Neuronal stem cell (in vitro differentiated cells): ENCODE measurements around the gene PLEKHH2.

Source experiments
- DNase-seq: peaks from one replicate; pipeline ENCODE4 v3.0.0-alpha.2; 2013; ENCODE audit warnings: low spot score
- H2AFZ ChIP-seq: one replicate; pipeline ENCODE4 v1.6.1; 2013; ENCODE audit warnings: mild to moderate bottlenecking, low read length, inconsistent platforms
- H2AK5ac ChIP-seq: 2 replicates; pipeline ENCODE4 v1.6.1; 2013; ENCODE audit warnings: low read depth, mild to moderate bottlenecking, inconsistent platforms, low read length, moderate library complexity, mixed read lengths
- H2BK120ac ChIP-seq: 2 replicates; pipeline ENCODE4 v1.6.1; 2013; ENCODE audit warnings: low read depth, mild to moderate bottlenecking, inconsistent platforms, low read length, moderate library complexity, mixed read lengths
- H2BK12ac ChIP-seq: one replicate; pipeline ENCODE4 v1.6.1; 2013; ENCODE audit warnings: low read length, inconsistent platforms
- H2BK15ac ChIP-seq: 2 replicates; pipeline ENCODE4 v1.6.1; 2013; ENCODE audit warnings: mild to moderate bottlenecking, low read length, inconsistent platforms, mixed read lengths
- H2BK5ac ChIP-seq: one replicate; pipeline ENCODE4 v1.6.1; 2013; ENCODE audit warnings: inconsistent platforms, mild to moderate bottlenecking, low read length, moderate library complexity
- H3K14ac ChIP-seq: one replicate; pipeline ENCODE4 v1.6.1; 2013; ENCODE audit warnings: low read length, inconsistent platforms
- H3K18ac ChIP-seq: 2 replicates; pipeline ENCODE4 v1.6.1; 2013; ENCODE audit warnings: low read length, inconsistent platforms
- H3K23ac ChIP-seq: 2 replicates; pipeline ENCODE4 v1.6.1; 2013; ENCODE audit warnings: low read depth, mild to moderate bottlenecking, mixed read lengths, low read length, inconsistent platforms; ENCODE audit not compliant: poor library complexity
- H3K27ac ChIP-seq: replicated peaks from 3 replicates; pipeline ENCODE4 v1.5.1; 2013; ENCODE audit warnings: low read length, inconsistent platforms
- H3K27me3 ChIP-seq, 3 experiments: 2 replicates each; pipeline ENCODE4 v1.6.1; 2013; ENCODE audit warnings: low read length in 3 of 3, mild to moderate bottlenecking in 2 of 3, inconsistent platforms in 1 of 3, low read depth in 1 of 3, mixed read lengths in 1 of 3, moderate library complexity in 1 of 3; ENCODE audit not compliant: control insufficient read depth in 3 of 3, insufficient read depth in 3 of 3
- H3K36me3 ChIP-seq, 2 donors: replicated peaks in 1 of 2; 2 replicates each; pipeline ENCODE4 v1.6.1; 2013; ENCODE audit warnings: low read length in 2 of 2; ENCODE audit not compliant: control insufficient read depth in 2 of 2, insufficient read depth in 2 of 2
- H3K4ac ChIP-seq: 2 replicates; pipeline ENCODE4 v1.6.1; 2013; ENCODE audit warnings: inconsistent platforms, mild to moderate bottlenecking, low read length, moderate library complexity
- H3K4me1 ChIP-seq, 2 donors: 1 replicate in 1 of 2; 2 replicates in 1 of 2; pipeline ENCODE4 v1.6.1; 2013; ENCODE audit warnings: low read length in 2 of 2, low read depth in 1 of 2; ENCODE audit not compliant: control insufficient read depth in 2 of 2, insufficient read depth in 1 of 2
- H3K4me2 ChIP-seq: one replicate; pipeline ENCODE4 v1.6.1; 2013; ENCODE audit warnings: mild to moderate bottlenecking, low read length, inconsistent platforms; ENCODE audit not compliant: insufficient read depth, poor library complexity, severe bottlenecking
- H3K4me3 ChIP-seq, 2 donors: 2 replicates each; pipeline ENCODE4 v1.5.1; 2013; ENCODE audit warnings: low read length in 2 of 2, mild to moderate bottlenecking in 2 of 2, inconsistent platforms in 1 of 2, moderate library complexity in 1 of 2
- H3K79me1 ChIP-seq: one replicate; pipeline ENCODE4 v1.6.1; 2013; ENCODE audit warnings: low read depth, mild to moderate bottlenecking, inconsistent platforms, low read length, moderate library complexity
- H3K9ac ChIP-seq: one replicate; pipeline ENCODE4 v1.6.1; 2013; ENCODE audit warnings: mild to moderate bottlenecking, low read depth, low read length, inconsistent platforms; ENCODE audit not compliant: poor library complexity
- H3K9me3 ChIP-seq, 2 donors: replicated peaks in 1 of 2; 2 replicates each; pipeline versions ENCODE3 to v1.6.1; 2013; ENCODE audit warnings: low read length in 2 of 2, mild to moderate bottlenecking in 2 of 2, inconsistent platforms in 1 of 2, low read depth in 1 of 2, mixed read lengths in 1 of 2, moderate library complexity in 1 of 2; ENCODE audit not compliant: control insufficient read depth in 2 of 2, insufficient read depth in 1 of 2
- H4K8ac ChIP-seq: one replicate; pipeline ENCODE4 v1.6.1; 2013; ENCODE audit warnings: low read depth, mild to moderate bottlenecking, inconsistent platforms, low read length, moderate library complexity
- H4K91ac ChIP-seq: one replicate; pipeline ENCODE4 v1.6.1; 2013; ENCODE audit warnings: low read length, low read depth, mild to moderate bottlenecking, inconsistent platforms; ENCODE audit not compliant: poor library complexity
- WGBS, 2 donors: extraction: QIAGEN DNeasy Blood & Tissue Kit; methylation state at CpG; one replicate each; pipeline ENCODE4 v1.1.7; 2013; ENCODE audit warnings: missing lambda C conversion rate in 2 of 2, mixed read lengths in 1 of 2; ENCODE audit not compliant: insufficient read length in 2 of 2, insufficient replicate concordance in 1 of 2; ENCODE audit errors: extremely low coverage in 2 of 2; 5-methylcytosine and 5-hydroxymethylcytosine counted together

PLEKHH2 gene

DNA sequence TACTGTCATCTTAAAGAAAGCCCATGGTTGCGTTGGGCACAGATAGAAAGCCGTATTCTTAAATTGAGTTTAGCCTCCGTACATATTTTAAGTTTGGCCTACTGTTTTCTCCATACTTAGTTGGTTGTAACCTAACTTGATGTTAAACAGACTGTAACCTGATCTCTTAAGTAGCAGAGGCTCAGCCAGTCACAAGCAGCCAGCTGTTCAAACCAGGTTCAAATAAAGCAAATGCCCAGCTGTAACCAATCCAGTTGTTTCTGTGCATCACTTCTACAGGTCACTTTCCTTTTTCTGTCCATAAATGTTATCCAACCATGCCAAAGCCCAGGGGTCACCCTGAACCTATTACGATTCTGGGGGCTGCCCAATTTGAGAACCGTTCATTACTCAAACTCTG lies 31.2 kb upstream of the PLEKHH2 start:
- Histone ChIP-seq H3K4me2 (no peak overlapping the region), H4K91ac (no peak overlapping the region), H3K79me1 (no peaks in the 10 kb centered on the region), H4K8ac (no peak overlapping the region), H3K4ac (no peak overlapping the region), H3K18ac (no peak overlapping the region), H2AFZ (no peak overlapping the region), H3K27ac (no peak overlapping the region), H2BK15ac (no peak overlapping the region), H3K36me3 (no peaks in the 10 kb centered on the region), H3K4me3 (no peak overlapping the region), H2BK12ac (no peak overlapping the region), H3K14ac (no peak overlapping the region), H3K23ac (no peak overlapping the region), H3K4me1 (peaks cover 0 to 2% of the 10 kb centered on the region in 2 donors), H3K9ac (no peak overlapping the region), H2BK120ac (no peak overlapping the region), H3K27me3 (no peaks in the 10 kb centered on the region), H2BK5ac (no peak overlapping the region), H2AK5ac (no peak overlapping the region), H3K9me3 (no peaks in the 10 kb centered on the region)
- DNase-seq: no peak
- no CpG with 5 or more reads among the region's 5 CpGs for WGBS, 2 donors

DNA sequence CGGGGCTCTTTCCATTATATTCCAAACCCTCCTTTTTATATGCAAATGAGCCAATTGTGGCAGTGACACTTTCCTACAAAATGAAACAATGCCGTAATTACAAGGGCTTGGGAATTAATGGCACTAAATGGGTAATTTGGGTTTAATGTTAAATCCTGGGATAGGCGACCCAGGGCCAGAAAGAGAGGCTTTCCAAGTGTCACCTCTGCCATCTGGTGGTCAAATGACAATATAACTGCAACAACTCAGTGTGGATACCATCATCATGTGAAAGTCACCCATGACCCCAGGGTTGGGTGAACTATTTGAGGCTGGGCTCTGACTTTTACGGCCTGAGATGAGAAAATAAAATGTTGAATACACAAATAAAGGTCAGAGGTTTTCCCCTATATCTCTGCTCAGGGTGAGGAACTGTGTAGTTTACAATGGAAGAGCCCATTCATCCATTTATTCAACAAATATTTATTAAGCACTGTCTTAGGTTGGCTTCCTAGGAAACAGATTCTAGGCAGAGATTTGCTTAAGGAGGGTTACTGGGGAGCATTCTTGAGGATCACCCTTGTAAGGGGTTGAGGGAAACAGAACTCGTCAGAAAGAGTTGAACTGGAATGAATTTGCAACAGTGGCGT lies 27.7 kb upstream of the PLEKHH2 start:
- no peaks in the 10 kb centered on the region for H3K36me3 ChIP-seq
- DNase-seq: peak; percentile 56
- no peak overlapping the region for H3K18ac ChIP-seq

DNA sequence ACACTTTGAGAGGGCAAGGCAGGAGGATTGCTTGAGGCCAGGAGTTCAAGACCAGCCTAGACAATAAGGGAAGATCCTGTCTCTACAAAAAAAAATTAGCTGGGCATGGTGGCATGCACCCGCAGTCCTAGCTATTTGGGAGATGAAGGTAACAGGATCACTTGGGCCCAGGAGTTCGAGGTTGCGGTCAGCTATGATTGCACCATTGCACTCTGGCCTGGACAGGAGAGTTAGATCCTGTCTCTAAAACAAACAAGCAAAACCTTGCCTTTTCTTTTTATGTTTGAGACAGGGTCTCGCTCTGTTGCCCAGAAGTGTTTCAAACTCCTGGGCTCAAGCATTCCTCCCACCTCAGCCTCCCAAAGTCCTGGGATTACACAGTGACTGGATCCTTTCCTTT lies 26.7 kb upstream of the PLEKHH2 start:
- Histone ChIP-seq H3K27ac (no peak overlapping the region), H3K4ac (no peak overlapping the region), H2AFZ (no peak overlapping the region), H4K8ac (no peak overlapping the region), H2BK120ac (no peak overlapping the region), H3K4me2 (no peak overlapping the region), H3K23ac (no peak overlapping the region), H3K9me3 (no peaks in the 10 kb centered on the region), H2BK12ac (no peak overlapping the region), H3K18ac (no peak overlapping the region), H3K79me1 (no peaks in the 10 kb centered on the region), H3K4me1 (peaks cover 0 to 2% of the 10 kb centered on the region in 2 donors), H3K9ac (no peak overlapping the region), H2BK5ac (no peak overlapping the region), H4K91ac (no peak overlapping the region), H3K4me3 (no peak overlapping the region), H3K36me3 (no peaks in the 10 kb centered on the region), H3K14ac (no peak overlapping the region), H2AK5ac (no peak overlapping the region), H3K27me3 (no peaks in the 10 kb centered on the region), H2BK15ac (no peak overlapping the region)
- no CpG with 5 or more reads among the region's 4 CpGs for WGBS, 2 donors
- DNase-seq: no peak

More for the DNA sequence above, 27.7 kb upstream of the PLEKHH2 start:
- Histone ChIP-seq H3K79me1 (no peaks in the 10 kb centered on the region), H3K4ac (no peak overlapping the region), H3K9me3 (no peaks in the 10 kb centered on the region), H3K4me2 (no peak overlapping the region), H3K14ac (no peak overlapping the region), H3K4me3 (no peak overlapping the region), H2AFZ (peak overlapping the region; percentile 57), H3K27ac (no peak overlapping the region), H4K91ac (no peak overlapping the region), H2BK12ac (no peak overlapping the region), H3K27me3 (no peaks in the 10 kb centered on the region), H3K9ac (no peak overlapping the region), H3K23ac (no peak overlapping the region), H2BK5ac (no peak overlapping the region), H3K4me1 (peaks cover 0 to 2% of the 10 kb centered on the region in 2 donors), H2AK5ac (no peak overlapping the region), H2BK15ac (no peak overlapping the region), H4K8ac (no peak overlapping the region), H2BK120ac (no peak overlapping the region)
- no CpG with 5 or more reads among the region's 6 CpGs for WGBS, 2 donors

DNA sequence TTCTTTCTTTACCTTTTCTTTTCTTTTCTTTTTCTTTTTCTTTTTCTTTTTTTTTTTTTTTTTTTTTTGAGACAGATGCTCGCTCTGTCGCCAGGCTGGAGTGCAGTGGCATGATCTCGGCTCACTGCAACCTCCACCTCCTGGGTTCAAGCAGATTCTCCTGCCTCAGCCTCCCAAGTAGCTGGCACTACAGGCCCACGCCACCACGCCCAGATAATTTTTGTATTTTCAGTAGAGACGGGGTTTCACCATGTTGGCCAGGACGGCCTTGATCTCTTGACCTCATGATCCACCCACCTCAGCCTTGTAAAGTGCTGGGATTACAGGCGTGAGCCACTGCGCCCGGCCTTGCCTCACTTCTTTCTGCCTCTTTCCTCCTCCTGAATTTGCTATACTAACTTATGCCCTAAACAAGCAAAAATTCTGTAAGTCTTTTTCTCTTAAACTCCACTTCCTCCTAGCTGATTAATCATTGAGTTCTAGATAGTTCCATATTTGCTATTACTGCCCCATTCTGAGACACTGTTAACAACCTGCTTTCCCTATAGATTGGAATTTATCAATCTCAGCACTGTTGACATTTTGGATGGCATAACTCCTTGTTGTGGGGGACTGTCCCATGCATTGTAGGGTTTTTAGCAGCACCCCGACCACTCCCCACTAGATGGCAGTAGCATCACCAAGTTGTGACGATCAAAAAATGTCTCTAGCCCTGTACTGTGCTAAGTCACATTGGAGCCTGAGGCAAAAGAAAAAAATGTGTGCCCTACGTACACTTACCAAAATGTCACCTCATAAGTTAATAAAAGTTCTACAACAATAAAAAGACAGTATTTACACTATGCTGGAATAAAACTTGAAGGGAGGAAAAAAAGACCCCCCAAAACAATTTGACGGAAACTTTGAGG lies 24.8 kb upstream of the PLEKHH2 start:
- Histone ChIP-seq H2BK15ac (no peak overlapping the region), H3K36me3 (no peaks in the 10 kb centered on the region), H3K18ac (no peak overlapping the region), H3K14ac (no peak overlapping the region), H3K4me3 (no peak overlapping the region), H3K27ac (no peak overlapping the region), H3K4me2 (no peak overlapping the region), H3K27me3 (no peaks in the 10 kb centered on the region), H2BK120ac (no peak overlapping the region), H3K9ac (no peak overlapping the region), H2BK5ac (no peak overlapping the region), H3K4me1 (peaks cover 0 to 2% of the 10 kb centered on the region in 2 donors), H3K79me1 (no peaks in the 10 kb centered on the region), H3K23ac (no peak overlapping the region), H2AK5ac (no peak overlapping the region), H4K8ac (no peak overlapping the region), H3K9me3 (no peaks in the 10 kb centered on the region), H2AFZ (peak overlapping the region; percentile 55), H3K4ac (no peak overlapping the region), H2BK12ac (no peak overlapping the region), H4K91ac (no peak overlapping the region)
- peak; percentile 65 for DNase-seq
- WGBS, 2 donors: no CpG with 5 or more reads among the region's 14 CpGs
